Measurements from ENCODE around the gene METTL27.
"Not testable (repeated sequence)": the region's sequence is repeated elsewhere in the genome, so short reads cannot be mapped to it uniquely, and the experiment has no call there.

METTL27 gene

GRCh38 chr7:73842067-73842976 lies at the start of gene METTL27:
Gene METTL27 (minus strand): TSS chr7:73842516. CDS start chr7:73842140, 376 bp downstream.
- DNase-seq: peak; percentile 77 to 94

GRCh38 chr7:73891178-73891885 lies 49.0 kb upstream of the METTL27 start:
- DNase-seq: no peak

DNA sequence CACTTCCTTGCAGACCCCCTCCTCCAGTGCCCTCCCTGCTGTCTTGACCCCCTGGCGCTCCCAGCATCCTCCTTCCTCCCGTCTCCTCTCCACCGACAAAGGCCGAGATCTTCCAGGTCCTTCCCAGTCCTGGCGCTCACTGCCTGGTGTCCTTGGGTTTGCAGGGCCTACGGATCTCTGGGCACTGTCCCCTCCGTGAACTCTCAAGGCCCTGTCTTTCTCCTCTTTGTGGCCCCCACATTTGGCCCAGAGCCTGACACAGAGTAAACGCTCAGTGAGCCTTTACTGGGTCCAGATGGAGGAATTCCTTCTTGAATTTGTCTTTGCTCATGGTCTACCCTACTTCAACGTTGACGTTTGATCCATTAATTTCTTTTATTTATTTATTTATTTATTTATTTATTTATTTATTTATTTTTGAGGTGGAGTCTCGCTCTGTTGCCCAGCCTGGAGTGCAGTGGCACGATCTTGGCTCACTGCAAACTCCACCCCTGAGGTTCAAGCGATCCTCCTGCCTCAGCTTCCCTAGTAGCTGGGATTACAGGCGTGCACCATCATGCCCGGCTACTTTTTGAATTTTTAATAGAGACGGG lies 48.3 kb upstream of the METTL27 start:
- DNase-seq: no peak

DNA sequence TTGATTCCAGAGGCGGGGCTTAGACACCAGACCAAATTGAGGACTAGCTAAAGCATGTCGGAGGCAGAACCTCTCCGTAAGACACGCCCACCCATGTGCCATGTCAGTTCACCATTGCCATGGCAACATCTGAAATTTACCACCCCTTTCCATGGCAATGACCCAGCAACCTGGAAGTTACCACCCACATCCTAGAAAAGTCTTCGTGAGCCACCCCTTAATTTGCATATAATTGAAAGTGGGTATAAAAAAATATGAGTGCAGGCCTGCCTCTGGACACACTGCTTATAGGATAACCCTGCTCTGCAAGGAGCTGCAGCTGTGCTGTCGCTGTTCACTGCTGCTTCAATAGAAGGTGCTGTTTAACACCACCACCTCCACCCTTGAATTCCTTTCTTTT lies 46.6 kb upstream of the METTL27 start:
- no peak for DNase-seq

- no peak for DNase-seq
Measured at GRCh38 chr7:73887762-73888161, 45.4 kb upstream of the METTL27 start.

- DNase-seq: no peak
Measured at GRCh38 chr7:73885975-73886798, 43.9 kb upstream of the METTL27 start.

- no peak for DNase-seq
Measured at GRCh38 chr7:73885433-73885974, 43.2 kb upstream of the METTL27 start.

GRCh38 chr7:73884867-73885422 lies 42.6 kb upstream of the METTL27 start:
- not testable (repeated sequence) for DNase-seq

GRCh38 chr7:73882047-73882402 lies 39.7 kb upstream of the METTL27 start:
- no peak for DNase-seq

- no peak for DNase-seq
Measured at GRCh38 chr7:73881352-73882046, 39.2 kb upstream of the METTL27 start.

DNA sequence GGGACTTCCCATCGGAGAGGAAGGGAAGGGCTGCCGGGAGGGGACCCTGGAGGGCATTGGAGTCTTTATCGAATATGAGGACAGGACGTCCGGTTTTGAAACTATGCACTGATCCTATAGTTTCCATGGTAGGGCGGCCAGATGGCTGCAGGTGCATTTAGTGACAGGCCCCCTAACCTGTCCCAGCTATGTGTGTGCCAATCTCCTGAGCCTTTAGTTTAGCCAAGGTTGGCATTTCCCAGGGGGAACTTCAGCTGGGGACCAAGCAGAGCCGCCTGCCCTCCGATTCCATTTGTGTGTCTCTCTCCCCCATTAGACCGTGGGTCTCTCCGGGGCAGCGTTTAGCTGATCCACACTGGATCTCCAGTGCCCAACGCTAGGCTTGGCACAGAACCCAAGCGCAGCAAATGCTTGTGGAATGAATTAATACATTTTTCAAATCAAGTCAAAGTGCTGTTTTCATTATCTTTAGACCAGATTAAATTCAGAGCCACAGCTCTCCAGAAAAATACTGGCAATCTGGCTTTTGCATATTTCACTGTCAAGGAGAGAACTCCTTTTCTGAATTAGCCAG lies 38.5 kb upstream of the METTL27 start:
- DNase-seq: no peak

- no peak for DNase-seq
Measured at GRCh38 chr7:73879977-73880681, 37.8 kb upstream of the METTL27 start.

DNA sequence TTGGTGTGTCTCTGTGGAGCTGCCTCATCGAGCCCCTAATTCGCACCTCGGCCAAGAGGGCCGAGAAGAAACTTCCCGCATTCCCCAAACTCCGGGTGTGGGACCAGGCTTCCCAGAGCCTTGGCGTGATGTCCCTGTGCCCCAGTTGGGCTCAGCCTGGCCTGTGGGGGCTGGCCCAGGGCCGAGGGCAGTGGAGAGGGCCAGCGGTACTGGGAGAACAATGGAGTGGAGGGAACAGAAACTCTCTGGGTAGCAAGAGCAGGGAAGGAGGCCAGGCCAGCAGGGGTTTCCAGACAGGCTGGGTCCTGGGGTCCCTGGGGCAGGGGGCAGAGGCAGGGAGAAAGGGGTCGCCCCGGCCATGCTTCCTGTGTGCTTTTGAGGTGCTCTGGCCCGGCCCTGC lies 34.7 kb upstream of the METTL27 start:
- no peak for DNase-seq

DNA sequence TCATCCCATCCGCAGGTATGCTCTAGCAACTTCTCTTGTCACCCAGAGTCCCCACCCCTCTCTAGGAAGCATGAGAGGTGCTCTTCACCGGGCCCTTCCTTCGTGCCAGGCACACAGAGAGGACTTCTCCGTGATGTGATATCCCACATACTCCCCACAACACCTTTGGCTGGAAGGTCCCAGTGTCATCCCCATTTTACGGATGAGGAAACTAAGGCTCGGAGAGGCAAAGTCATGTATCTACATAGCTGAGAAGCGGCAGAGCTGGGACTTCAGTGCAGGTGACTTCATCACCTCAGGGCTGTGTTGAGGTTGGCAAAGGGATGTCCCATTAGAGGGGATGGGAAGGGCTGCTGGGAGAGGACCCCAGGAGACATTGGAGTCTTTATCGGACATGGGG lies 34.0 kb upstream of the METTL27 start:
- DNase-seq: no peak

DNA sequence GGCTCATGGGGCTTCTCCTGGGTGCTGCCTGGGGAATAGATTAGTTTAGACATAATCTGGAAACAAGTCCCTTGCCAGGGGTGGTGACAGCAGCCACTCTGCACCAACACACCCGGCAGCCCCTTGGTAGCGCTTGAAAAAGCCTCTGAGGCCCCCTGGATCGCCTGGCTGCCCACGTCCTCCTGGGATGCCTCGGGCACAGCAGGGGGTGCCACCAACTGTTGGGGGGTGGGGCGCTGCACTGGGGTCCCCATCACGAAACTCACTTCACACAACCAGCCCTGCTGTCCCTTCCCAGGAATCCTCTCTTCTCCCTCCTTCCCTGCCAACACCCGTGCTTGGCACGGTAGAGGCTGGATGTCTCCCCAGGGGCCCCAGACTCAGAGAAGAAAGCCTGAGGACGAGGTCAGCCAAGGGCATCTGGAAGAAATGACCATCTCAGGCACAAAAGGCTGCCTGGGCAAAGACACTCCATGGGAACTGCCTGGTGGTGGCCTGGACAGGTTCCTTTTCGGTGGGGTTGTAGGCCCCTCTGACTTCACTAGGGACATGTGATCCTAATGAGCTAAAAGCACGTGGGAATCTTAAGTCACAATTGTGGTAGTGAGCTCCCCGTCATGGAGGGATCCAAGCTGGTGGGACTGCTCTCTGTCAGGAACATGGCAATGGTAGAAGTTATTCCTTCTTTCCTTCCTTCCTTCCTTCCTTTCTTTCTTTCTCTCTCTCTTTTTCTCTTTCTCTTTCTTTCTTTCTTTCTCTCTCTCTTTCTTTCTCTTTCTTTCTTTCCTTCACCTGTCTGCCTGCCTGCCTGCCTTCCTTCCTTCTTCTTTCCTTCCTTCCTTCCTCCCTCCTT lies 30.0 kb upstream of the METTL27 start:
- no peak for DNase-seq

DNA sequence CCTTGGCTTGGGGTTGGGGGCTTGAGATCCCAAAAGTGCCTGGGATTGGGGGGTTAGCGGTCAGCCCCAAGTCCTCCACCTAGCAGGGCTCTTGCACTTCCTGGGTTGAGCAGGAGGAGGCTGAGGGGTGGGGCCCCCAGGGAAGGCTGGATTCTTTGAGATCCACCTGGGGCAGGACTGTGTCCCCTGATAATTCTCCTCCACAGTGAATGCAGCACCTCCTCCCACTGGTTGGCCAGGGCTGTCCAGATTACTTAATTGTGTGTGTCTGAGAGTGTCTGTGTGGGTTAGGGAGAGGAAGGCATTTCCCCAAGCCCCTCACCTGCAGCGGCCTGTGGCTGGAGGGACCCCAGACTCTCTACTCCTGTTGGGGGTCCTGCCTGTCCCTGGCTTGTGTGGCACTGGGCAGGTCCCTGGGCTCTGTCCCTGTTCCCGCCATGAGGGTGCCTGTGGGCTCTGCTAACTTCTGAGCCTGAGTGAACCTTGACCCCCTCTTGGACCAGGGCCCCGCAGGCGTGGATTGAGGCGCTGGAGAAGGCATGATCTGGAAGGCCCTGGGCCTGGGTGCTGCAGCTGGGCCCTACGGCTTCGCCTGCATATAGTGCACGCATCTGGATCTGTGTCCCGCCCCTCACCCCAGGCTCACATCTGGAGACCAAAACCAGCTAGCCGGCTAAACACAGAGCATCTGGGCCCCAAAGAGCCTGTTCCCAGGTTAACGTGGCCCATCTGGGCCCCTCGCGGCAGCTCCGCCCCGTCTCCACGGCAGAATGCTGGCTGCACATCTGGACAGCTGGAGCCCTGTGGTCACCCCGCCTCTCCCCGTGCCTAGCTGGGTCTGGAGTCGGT lies 29.1 kb upstream of the METTL27 start:
- DNase-seq: no peak

DNA sequence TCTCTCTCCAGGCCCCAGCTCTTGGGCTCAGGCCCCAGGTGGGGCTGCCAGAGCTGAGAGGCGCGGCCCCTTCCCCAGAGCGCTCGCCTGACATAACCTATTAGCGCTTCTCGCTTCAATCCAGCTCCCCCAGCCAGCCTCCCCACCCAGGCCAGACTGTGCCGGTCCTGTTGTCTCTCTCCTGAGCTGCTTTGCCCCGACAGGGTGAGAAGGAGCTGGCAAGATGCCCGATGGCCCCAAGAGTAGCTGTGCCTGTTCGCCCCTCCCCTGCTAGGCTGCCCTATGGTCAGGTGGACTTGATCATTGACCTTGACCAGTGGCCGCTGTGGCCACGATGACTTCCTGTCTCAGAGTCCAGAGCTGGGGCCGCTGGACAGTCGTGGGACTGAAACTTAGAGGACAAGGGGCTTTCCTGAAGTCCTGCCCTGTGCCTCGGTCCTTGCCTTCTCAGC lies 27.8 kb upstream of the METTL27 start:
- DNase-seq: no peak

- no peak for DNase-seq
Measured at GRCh38 chr7:73869011-73869798, 26.9 kb upstream of the METTL27 start.

Measured in NCI-H187 (cell line).